Activated CD8-positive, alpha-beta memory T cell treated with anti-CD3 and anti-CD28 coated beads, Interleukin-2, amount 50 U/mL, for 48 hours (primary cell): ENCODE results near the gene EHD1.

Experiments used
- DNase-seq: peaks from one replicate; pipeline ENCODE4 v3.0.0-alpha.2; 2020

EHD1 gene

DNA sequence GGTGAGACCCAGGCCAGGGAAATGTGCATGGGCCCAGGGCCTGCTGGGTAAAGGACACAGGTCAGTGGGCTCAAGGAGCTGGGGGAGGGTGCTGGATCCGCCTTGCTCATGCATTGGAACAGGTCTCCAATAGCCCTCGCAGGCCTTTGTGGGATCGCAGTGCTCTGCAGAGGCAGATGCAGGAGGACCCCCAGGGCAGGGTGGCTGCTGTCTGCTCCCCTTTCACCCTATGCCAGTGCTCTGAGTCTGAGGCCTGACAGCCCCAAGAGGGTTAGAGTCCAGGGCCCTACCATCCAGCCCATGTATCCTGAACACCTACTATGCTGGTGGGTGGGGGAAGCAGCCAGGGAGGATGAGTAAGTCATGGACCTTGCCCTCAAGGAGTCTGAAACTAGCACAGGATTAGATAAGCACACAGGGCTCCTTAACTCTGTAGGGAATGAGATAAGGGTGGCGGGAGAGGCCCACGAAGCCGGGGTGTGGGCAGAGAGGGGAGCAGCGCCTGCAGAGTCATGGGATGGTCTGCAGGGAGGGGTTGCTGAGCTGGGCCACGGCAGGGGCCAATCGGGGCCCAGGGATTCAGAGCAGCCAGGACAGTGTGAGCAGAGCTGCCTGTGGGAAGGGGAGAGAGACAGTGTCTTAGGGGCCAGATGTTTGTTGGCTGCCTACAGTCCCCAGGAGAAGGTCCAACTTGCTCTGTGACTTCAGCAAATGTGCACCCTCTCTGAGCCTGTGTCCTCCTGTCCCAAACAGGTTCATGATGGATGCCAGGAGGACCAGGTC is 10.5 kb upstream of the EHD1 start:
- no peak for DNase-seq

DNA sequence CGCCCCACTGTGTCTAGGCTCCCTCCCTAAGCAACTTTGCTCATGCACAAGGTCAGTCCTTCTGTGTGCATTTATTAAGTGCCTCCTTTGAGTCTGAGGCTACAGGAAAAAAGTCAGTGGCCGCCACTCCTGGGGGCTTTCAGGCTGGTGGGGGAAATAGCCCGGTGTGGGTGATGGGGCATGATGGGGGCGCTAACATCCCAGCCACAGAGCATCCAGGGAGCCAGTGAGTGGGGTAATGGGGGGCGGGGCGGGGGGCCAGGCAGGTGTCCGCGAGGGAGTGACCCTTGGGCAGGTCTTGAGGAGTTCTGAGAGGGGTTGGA is 9.9 kb upstream of the EHD1 start:
- DNase-seq, result no peak

DNA sequence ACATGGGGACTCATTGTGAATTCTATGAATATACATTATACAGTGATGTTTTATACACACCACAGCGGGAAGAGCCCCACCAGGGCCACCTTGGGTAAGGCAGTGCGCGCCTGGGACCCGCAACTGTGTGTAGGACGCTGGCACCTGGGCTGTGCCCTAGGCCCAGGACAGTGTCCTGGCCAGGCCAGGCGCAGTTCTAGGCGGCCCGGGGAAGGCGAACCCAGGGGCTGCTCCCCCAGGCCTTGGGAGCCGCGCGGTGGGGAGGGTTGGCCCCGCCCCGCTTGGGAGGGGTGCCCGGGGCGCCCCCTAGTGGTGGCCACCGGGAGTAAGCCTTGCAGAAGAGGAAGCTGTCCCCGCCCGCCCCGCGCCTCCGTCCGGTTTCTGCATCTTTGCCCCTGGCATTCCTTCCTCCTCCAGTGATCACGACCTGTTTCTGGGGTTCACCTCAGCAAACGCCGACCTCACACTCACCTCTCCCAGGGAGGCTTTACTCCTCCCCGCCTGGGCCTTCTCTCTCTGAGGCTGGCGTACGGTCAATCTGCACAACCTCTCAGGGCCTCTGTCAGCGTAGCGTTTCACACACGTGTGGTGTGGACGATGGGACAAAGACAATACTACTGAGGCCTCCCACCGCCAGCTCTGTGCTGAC is 9.5 kb upstream of the EHD1 start:
- DNase-seq, result peak; percentile 98

DNA sequence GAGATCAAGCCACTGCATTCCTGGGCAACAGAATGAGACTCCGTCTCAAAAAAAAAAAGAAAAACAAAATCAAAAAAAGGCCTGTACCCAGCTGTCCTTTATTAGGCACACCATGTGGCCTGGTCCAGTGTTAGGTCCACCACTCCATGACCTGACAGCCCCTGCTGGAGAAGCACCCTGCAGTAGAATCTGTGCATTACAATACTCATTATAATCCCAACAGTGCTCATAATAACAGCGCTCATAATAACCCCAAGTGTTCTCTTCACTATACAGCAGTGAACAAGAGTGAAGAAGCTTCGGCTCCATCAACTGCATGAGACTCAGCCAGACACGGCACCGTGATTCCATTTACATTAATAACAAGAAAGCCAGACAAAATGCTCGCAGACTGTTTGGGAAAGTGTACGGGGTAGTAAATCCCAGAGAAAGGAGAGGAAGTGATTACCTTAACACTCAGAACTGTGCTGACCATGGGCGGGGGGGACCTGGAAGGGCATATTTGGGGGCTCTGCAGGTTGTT is 8.9 kb upstream of the EHD1 start:
- DNase-seq, result no peak

DNA sequence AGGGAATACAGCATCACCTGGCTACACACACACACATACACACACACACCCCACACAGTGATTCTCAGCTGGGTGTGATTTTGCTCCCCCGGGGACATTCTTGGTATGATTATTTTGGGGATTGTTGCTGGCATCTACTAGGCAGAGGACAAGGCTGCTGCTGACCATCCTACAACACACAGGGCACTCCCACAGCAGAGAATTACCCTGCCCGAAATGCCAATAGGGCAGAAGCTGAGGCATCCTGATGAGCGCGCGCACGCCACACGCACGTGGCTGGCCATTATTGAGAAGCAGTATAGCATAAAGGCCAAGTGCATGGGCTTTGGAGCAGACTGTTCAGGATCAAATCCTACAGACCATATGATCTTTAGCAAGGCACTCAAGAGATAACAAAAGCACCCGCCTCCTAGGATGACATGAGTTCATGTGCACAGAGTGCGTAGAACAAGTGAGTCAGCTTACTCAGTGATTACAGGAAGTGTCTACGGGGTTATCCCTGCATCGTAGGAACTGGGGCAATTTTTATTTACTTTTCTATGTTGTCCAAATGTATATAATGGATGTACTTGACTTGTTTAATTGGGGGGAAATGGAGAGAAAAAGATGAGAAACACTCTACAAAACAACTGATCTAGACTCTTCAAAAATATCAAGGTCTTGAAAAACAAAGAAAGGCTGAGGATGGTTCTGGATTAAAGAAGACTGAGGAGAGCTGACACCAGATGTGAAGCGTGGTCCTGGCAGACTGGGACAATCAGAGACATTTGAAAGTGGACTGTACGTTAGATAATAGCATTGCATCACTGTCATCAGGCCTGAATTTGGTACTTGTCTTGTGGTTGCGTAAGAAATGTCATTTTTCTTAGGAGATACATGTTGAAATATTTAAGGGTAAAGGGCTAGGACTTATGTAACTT is 7.2 kb upstream of the EHD1 start:
- no peak for DNase-seq

DNA sequence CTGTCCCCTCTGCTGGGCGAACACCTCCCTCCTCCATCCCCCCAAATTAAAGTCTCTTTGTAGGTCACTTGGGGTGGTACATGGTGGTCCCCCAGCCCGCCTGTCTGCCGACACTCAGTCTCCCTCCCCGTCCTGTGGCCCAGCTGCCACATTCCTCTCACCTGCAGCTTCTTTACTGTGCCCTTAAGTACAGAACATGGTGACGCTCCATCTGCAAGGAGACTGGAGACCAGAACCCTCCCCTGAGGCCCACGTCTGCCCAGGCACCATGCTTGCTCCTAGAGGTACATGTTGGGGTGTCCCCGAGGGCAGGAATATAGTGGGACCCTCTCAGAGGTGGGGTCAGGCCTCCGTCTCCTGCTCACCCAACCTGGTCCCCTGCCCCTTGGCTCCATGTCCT is 5.6 kb upstream of the EHD1 start:
- no peak for DNase-seq

DNA sequence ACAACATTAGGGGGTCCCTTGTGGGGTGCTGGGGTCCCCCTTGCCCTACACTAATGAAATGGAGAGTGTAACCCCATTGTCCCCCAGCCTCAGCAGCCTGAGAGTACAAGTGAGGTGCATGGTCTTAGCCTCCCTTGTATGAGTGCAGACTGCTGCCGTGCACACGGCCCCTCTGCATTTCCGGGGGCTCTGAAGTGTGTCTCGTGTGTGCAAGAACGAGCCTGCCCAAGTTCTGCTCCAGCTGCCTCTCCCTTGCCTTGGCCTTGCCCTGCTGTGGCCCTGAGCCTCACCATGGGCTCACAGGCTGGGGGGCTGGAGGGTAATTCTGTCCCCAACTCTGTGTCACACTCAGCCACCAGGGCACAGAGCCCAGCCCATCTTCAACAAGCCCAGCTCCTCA is 5.2 kb upstream of the EHD1 start:
- no peak for DNase-seq

DNA sequence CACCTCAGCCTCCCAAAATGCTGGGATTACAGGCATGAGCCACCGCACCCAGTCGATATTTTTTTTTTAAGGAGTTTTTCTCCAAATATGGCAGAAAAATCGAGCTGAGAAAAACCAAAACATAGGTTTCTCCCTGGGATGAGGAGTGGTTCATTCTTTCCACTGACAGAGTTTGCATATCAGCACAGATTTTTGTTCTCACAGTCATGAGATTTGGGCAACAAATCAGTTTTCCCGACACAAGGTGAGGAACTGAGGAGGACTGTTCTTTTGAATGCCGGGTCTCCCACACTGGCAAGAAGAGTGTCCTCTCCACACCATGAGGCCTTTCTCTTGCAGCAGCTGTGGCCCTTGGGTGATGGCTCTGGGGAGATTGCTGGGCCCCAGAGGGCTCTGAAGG is 3.8 kb upstream of the EHD1 start:
- no peak for DNase-seq

DNA sequence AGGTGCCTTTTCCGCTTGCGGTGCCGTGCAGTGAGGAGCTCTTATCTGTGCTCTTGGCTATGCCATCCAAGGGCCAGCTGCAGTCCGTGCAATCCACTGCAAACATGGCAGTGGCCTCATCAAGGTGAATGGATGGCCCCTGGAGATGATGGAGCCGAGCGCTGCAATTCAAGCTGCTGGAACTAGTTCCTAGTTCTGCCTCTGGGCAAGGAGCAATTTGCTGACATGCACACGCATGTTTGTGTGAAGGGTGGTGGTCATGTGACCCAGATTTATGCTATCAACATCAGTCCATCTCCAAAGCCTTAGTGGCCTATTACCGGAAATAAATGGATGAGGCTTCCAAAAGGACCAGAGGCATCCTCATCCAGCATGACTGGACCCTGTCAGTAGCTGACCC is 3.1 kb upstream of the EHD1 start:
- DNase-seq, result no peak

DNA sequence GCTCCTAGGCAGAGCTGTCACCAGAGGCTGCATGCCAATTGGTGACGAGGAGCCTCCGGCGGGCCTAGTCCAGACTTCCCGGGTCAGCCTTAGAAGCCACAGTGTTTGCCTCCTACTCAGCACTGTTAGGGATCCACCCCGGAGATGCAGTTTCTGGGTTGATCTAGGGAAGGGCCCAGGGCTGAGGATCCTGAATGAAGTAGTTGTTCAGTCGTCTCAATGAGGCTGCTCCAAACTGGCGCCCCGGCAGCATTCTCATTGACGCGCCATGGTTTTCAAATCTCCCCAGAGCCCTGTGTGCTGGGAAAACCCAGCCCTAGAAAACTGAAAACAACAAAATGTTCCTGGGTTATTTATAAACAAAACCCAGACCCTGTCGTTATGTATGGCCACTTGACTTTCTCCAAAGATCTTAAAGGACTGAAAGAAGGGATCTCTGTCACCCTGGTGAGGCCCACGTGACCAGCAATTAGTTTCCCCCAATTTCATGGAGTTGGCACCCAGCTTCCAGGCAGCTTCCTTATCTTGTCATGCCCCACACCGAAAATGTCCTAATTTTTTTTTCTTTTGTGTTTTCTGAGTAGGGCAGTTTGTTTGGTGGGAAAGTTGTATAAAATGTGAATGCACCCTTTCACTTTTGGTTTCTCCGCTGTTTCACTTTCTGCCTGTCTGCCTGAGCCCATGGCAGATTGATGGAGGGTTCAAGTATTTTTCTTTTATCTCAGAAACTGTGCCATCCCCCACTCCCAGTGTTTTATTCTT is 2.0 kb upstream of the EHD1 start:
- no peak for DNase-seq

DNA sequence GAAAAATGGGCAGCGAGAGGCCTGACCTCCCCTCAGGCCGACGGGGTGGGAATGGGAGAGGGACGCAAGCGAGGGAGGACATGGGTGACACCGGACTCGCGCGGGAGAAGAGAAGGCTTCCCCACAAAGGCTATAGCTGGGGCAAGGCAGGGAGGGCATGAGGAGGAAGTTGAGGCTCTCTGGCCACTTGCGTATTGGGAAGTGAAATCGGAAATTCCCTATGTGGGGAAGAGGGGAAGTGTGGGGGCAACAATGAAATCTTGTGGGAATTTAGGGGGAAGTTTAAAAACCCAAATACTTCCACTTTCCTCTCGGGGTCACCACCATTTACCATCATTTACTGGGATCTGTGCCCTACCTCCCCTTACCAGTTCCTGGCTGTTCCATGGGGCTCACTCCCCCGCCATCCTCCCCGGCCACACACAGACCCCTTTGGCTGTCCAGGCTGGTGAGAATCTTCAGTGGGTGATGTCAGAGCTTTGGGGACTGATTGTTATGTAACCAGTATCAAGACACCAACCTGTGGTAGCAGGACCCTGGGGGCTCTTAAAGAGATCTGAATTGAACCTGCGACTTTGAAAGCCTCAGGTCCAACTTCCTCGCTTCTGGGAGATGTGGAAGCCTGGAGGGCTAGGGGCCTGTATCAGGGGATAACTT is 951 bp upstream of the EHD1 start:
- no peak for DNase-seq

DNA sequence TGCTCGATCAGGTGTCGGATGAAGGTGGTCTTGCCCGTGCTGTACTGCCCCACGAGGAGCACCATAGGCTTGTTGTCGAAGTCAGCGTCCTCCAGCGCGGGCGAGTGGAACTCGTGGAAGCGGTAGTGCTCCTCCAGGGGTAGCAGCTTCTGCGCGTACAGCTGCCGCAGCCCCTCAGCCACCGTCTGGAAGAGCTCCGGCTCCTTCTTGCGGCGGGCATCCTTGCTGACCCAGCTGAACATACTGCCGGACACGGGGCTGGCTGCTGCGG is 263 bp downstream of the EHD1 start:
- DNase-seq, result no peak

DNA sequence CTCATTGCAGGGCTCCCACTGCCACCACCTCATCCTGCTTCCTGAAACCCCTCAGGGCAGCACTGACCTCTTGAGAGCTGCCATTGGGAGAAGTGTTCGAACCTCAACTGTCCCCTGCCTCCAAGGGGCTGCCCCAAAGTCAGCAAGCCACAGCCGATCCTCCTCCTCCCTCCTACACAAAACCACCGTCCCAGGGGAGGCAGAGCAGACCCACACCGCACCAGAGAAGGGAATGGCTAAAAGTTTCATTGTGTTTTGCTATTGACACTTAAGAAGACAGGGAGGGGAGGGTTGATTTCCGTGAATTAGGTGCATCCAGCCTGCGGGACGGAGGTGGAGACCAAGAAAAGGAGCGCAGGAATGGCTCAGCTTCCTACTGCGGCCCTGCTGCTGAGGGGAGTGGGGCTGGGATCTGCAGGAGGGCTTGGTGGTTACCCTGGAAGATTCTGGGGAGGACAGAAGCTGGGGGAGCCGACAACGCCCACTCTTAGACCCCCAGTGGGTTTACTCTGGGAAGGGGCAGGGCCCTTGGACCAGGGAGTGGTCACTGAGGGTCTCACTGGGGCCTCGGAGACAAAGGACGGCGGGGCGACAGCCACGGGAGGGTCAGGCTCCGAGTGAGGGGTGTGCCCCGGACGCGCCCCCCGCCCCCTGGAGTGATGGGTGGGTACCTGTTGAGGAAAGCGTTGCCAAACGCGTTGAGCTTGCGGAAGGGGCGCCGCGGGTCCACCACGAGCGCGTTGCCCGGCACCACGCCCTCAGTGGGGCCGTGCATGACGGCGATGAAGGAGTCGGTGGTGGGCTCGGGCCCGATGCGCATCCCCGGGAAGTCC is 815 bp downstream of the EHD1 start:
- DNase-seq, result peak; percentile 72

DNA sequence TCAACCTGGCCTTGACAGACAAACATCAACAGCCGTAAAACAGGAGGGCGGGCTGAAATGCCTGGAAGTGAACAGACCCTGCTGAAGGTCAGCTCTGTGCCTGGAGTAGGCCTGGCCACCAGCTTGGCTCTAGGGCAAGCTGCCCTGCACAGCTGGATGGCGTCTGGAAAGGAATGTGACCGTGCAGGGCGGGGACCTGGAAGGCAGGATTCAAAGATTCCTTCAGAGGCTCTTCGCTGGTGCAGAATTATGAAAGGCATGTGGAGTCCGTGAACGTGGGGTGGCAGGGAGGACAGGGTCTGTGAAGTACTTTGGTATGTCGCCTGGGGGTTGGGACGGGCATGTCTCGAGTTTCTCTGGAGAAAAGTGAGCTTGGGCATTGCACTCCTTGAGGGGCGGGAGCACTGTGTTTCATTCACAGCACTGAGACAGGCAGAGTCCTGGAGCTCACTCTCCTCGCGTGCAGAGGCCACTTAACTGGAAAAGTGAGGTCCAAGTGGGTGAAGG is 1.5 kb downstream of the EHD1 start:
- no peak for DNase-seq

DNA sequence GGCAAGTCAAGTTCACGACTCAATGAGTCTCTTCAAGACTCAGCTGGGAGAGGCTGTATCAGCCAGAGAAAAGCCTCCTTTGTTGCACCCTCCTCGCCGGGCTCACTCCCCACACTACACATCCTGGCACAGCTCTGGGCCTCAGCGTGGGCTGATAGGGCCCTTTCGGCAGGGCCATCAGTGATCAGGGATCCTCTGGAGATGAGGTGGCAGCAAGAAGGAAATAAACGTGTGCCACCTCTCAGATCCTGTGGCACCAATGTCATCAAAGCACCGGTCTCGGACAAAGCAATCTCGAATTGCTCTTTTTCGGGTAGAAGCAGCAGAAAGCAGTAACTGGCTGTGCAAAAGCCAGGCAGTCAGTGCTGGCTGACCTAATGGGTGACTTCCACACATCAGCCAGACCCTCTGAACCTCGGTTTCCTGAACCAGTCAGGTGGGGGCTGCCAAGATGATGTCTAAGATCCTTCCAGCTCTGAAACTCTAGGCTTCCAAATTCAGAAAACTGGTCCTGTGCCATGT is 2.1 kb downstream of the EHD1 start:
- DNase-seq, result no peak

DNA sequence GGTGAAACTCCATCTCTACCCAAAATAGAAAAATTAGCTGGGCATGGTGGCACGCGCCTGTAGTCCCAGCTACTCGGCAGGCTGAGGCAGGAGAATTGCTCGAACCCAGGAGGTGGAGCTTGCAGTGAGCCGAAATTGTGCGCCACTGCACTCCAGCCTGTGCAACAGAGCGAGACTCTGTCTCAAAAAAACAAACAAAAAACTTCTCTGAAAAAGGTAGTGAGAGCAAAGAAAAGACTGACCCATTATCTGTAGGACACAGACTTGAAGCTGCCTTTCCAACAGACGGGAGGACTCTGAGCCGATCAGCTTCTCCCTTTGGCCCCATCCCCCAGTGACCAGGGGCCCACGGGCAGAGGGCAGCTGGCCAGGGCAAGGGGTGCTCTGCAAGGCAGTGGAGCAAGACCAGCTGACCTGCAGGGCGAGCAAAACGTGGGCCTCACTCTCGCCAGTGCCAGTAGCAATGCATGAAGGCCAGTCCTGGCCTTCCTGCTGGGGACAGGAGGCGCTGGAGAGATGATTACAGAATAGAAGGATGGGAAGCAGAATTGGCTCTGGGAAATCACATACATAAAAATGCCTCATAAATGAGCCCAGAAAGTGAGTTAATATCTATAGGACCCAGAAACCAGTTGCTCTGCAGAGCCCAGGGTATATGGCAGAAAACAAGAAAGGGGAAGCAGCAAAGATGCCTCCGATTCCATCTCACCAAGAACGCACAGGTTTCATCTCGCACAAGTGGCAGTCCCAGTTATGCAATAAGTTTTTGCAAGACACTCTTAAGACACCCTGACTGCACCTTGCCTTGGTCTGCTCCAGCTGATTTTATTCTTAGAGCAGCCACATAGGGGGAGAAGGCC is 2.8 kb downstream of the EHD1 start:
- DNase-seq, result no peak

DNA sequence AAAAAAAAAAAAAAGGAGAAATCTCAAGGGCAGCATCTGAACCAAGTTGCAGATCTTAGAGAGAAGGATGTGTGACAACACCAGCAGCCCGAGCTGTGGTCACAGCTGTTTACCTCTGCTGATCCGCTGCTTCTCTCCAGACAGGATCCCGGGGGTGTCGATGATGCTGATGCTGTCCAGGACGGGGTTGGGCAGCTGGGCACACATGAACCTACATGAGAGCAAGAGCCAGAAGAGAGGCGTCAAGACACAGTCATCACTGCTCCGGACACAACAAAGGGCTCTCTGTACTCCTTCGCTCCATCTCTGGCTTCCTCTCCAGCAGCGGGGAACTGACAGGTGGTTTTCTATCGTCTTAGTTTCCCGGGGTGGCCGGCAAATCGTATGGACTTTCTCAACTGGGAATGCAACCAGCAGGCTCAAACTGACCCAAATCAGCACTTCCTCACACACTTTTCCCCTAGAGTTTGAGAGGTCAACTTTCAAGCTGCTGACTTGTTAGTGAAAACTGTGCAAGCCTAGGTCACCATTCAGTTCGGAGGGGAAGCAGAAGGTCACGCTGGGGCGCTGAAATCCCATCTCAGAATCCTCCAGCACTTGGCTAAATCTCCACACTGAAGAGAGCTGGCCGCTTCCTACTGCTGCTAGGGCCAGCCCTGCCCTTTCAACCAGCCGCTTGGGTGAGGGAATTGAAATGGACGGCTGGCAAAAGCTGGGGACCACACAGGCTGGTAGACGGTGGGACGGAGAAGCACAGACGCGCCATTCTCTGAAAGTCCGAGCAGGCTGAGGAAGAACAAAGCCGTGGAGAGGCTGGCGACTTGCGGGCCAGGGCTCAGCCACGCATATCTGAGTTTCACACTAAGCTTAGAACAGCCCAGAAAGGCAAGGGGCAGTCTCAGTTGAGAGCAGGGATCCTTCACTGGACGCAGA is 3.8 kb downstream of the EHD1 start:
- no peak for DNase-seq

DNA sequence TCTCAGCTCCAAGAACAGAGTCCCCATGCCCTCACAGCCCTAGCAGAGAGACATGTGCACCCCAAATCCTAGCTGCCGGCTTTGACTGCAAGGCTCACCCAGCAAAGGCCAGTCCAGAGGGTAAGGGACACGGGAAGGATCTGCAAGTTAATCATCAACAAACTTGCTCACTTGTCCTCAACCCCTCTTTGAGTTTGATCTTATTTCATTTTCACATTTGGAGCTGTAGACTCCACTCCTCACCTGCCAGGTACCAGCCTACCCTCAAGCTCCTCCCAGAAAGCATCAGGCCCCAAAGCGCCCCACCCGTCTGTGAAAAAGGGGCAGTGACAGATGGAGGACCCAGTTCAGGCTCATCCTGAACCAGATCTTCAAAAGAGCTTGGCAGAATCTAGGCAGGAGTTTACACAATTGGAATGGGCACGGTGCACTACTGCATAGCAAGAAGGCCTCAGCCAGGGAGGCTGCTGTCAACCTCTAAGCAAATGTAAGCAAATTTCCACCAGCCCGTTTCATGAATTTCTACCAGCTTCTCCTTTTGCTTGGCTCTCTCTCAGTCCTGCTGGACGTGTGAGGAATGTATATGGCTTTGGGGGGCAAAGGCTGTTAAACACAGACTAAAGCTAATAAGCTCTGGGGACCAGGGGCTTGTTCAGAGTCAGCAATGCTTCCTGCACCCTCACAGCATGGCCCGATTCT is 5.5 kb downstream of the EHD1 start:
- DNase-seq, result no peak
